GM19193 (cell line): ENCODE data around the gene SHMT1.

Experiments used
- POLR2A ChIP-seq: IDR thresholded peaks from 4 replicates; pipeline ENCODE4 v1.6.1; 2011; ENCODE audit not compliant: insufficient read depth, insufficient read length; ENCODE audit errors: extremely low read depth

The SHMT1 gene

DNA sequence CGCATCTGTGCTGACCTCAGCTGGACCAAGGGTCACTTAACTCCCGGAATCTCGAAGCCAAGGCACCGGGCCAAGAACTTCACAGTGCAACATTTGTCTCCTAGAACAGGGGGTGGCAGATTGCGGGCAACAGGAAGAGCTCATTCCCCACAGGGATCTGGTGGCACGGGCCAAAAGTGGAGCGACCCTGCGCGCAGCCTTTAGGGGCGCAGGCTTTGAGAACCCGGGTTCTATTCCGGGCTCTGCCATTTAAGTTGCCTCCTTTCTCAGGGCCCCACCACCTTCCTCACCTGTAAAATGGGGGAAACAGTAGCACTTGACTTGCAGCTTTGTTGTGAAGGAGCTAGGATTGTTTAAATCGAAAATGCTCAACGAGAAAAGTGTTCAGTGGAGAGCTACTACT is 651 bp downstream of the SHMT1 start:
- TF ChIP-seq POLR2A, result no peak

DNA sequence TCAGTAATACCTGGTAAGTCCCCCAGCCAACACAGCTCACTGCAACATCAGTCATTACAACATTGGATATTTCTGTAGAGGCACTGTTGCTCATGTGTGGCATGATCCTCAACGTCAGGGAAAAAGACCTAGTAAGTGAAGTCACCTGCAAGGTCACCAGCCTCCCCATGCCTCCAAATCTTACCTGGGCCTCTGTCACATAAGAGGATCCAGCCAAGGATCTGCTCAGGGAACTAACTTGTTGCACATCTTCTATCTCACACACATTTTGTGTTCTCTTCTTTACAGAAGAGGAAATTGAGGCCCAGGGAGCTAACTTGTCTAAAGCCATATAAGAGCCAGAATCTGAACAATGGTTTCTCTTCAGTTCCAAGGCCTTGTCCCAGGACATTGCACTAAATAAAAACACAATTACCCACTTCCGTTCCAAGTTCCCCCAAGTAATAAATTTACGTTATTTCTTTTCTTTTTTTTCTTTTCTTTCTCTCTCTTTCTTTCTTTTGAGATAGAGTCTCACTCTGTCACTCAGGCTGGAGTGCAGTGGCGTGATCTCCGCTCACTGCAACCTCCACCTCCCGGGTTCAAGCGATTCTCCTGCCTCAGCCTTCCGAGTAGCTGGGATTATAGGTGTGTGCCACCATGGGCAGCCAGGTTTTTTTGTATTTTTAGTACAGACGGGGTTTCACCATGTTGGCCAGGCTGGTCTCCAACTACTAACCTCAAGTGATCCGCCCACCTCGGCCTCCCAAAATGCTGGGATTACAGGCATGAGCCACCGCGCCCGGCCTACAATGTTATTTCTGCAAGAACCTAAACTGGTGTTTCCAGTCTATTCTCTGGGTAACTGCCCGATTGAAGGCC is 1.3 kb downstream of the SHMT1 start:
- TF ChIP-seq POLR2A, result no peak

DNA sequence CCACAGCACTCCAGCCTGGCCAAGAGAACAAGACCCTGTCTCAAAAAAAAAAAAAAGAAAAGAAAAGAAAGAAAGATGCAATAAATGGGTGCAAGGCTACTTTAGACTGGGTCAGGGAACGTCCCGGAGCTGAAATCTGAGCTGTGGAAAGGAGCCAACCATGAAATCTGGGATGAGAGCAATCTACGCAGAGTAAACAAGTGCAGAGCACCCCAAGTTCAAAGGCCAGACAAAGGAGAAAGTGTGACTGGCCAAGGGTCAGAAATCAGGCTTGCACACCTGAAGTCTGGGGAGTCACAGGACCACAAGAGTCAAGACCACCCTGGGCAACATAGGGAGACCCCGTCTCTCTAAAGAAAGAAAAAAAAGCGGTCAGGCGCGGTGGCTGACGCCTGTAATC is 2.8 kb downstream of the SHMT1 start:
- TF ChIP-seq POLR2A, result no peak

DNA sequence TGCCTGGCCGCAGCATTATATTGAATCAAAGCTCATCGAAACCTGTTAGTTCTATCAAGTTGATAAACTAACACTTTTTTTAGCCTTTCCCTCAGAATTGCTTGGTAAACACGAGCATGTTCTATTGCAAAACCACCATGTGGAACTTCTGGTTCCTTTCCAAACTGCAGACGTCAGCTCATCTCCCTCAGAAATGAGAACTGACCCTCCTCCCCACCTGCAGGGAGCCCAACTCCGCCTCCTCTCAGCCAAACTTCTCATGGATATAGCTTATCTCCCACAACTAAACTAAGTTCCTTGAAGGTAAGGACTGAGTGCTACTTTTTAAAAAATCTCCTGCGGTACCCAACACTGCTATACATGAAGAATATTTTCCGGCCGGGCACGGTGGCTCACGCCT is 6.7 kb downstream of the SHMT1 start:
- no peak for TF ChIP-seq POLR2A

DNA sequence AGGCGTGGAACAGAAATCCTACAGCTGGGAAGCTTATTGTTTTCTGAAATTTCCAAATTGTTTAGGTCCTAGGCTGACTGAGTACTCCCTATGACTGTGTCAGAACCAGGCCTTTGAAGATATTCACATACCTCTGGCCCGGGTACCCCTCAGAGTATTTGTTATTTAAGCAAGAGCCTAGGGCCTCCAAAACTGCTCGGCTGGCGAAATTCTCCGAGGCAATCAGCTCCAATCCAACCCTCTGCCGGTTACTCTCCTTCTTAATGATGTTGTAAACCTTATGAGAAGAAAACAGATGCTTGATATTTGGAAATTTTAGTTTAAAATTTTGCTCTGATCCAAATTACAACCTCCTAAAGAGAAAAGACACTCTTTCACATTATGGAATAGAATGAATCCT is 9.8 kb downstream of the SHMT1 start:
- no peak for TF ChIP-seq POLR2A

DNA sequence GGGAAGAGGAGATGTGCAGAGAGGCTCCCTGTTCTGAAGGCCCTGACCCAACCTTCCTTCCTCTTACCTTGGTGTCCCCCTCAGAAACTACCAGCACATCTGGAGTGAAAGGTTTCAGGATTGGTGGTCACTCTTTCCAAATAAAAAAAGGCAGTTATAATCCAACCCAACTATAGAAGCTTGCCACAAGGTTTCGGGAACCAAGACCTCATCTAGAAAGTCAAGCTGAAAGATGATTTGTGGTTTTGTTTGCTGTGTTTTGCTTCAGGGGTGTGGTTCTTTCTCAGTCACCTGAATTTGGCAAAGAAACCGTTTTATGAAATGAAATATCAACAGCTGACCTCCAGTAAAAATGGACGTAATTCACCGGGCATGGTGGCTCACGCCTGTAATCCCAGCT is 19.3 kb downstream of the SHMT1 start:
- TF ChIP-seq POLR2A, result no peak

DNA sequence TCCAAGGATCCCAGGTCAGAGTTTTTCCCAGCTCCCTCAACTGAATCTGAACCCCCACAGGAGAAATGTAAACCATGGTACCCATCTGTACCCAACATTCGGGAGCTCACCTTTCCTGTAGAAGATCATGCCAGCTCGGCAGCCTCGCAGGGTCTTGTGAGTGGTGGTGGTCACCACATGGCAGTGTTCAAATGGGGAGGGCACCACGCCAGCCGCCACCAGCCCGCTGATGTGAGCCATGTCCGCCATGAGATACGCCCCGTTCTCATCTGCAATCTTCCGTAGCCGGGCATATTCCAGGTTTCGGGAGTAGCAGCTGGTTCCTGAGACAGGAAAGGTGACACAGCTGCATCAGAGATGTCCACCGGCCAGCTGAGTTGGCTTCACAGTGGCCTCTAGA is 23.4 kb downstream of the SHMT1 start:
- TF ChIP-seq POLR2A, result no peak

DNA sequence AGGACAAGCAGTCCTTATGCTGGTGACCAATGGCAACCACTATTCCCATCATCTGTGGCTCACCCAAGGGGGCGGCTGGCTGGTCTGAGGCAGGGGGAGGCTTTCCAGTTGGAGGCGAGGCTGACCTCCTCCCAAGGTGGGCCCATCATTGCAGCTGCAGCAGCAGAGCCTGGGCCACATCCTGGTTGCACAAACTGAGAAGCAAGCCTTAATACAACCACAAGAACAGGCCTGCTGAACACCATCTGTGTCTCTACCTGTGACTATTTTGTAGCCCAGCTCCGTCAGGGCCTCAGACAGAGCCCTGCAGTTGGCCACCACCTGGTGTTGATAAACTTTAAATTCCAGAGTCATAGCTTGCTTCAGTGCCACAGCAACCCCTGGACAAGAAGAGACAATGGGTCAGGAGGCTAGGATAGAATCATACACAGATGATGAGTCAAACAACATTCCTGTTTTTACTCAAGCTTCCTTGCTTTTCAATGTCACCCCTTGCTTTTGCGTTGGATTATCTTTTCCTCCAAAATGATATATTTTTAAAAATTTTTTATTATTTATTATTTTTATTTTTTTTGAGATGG is 30.4 kb downstream of the SHMT1 start:
- no peak for TF ChIP-seq POLR2A

DNA sequence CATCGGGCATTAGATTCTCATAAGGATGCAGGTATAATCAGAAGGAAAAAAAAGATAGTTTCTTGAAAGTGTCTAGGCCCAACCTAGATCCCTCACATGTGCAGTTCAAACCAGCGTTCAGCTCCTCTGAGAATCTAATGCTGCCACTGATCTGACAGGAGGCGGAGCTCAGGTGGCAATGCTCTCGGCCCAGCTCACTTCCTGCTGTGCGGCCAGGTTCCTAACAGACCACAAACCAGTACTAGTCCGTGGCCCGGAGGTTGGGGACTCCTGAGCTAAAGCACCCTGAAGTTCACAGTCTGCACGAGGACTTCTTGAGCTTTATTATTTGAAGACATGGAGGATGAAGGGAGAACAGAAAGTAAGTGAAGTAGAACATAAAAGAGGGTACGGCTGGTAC is 31.5 kb downstream of the SHMT1 start:
- TF ChIP-seq POLR2A, result no peak

DNA sequence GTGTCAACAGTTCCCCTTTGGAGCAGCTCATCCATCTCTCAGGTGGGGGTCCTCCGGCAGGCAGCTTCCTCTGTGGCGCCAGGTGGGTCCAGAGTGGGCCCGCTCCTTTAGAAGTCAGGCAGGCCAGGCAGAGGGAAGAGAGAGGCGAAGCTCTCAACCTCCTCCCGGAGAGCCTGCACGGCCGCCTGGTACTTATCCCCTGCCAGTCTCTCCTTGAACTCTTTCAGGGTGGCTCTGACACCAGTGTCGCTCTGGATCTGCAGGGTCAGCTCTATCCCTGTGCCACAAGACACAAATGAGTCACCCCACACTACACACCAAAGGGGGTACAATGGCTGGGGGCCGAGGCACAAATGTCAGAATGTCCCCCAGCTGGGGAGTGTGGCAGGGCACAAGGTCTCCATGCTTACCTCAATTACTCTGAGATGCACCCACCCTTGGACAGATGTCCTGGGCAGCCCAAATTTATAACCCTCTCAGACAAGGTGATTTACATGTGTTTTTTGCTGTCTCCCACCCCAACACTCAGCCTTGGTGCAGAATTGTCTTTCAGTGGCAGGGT is 34.6 kb downstream of the SHMT1 start:
- TF ChIP-seq POLR2A, result no peak

DNA sequence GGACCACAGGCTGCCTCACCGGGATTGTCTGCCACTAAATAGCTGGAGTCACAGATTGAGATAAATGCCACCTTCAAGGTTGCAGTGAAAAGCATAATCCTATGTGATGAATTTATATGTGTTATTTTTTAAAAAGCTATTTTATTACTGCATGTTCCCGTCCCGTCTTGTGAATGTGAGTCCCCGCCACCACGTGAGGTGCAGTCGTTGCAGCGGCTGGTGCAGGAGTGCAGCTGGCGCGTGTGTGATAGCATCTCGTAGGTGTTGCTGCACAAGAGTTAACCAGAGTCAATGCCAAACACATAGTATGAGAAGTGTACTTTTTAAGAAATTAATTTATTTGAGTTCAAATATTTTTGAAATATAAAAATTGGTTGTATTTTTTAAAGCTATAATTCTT is 35.8 kb downstream of the SHMT1 start:
- TF ChIP-seq POLR2A, result no peak

DNA sequence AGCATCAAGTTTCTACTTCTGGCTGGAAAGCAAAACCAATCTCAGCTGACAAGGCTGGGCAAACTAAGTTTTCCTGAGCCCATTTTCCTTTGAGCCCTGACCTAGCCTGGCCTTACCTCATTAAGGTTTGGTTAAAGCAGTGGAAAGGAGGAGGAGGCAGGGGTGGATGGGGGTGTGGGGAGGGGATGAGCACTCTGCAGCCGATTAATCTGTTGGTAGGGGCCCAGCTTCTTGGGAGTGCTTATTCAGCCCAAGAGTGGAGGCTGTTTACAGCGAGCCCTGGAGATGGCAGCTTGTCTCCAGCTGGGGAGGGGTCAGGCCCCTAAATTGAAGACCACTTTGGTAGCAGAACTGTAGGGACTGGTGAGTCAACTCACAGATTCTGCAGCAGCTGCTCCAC is 36.3 kb downstream of the SHMT1 start:
- no peak for TF ChIP-seq POLR2A

DNA sequence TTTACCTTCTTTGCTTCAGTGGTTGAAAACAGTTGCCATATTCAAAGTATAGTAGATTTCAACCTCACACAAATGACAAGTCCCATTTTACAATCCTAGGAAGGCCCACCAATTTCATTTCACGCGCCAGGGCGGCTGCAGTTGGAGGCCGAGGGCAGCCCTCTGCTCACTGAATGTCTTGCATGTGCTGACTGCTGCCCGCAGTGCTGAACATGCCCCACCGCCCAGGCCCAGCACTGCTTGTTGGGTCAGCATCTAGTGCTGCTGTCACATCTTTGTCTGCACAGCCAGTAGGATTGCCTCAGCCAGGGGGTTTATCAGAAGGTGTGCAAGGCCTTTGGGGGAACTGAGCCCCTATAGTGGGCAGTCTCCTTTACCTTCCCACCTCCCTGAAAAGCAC is 36.8 kb downstream of the SHMT1 start:
- TF ChIP-seq POLR2A, result no peak

DNA sequence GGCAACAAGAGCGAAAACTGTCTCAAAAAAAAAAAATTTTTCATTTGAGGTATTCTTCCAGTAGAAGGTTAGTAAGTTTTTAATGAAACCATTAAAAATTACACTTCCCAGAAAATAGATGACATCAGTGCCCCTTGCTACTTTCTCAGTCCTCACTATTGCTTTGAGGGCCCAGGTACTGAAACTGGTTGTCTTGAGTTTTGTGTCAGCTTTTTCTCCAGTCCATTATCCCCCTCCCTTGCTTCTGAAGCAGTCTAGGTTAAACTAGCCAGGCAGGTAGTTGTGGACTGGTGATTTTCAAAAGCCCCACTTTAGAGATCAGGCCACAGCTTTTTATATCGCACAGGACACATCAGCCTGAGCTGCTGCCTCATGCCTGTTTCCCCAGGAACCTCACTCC is 37.3 kb downstream of the SHMT1 start:
- TF ChIP-seq POLR2A, result no peak

DNA sequence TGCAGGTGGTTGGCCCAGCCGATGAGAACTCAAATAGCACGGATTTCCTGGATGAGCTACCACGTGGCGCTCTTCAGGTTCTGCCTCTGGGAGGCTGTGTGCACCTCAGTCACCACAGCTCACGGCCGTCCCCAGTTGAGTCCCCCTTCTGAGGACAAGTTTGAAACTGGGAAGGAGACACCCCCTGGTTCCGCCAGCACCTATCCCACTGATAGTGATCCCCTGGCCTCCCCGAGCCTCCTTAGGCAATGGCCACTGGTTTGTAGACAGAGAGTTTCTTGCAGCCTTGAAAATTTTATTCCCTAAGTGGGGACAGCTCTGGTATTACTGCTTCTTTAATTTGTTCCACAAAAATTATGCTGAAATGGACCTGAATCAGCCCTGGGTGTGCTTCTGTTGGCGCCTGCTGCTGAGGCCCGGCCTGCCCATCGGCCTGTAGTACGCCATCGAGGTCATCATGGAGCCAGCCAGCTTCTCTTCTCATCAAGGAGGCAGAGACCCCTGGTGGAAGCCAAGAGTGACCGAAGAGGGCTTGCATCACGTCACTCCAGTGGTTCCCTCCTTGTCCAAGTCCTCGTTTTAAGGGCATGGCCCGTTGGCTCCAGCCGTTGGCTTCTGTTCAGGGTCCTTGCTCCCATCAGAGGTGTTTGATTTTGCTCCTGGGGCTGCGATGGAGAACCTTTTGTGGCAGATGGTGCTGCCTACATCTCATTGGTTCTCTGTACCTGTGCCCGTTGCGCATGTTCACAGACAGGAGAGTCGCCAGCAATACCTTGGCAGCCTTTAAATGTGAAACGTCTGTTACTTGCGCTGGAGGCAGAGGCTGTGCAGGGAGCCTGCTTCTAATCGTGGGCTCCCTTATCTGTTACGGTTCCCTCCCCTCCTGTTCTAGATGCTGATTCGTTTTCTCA is 39.0 kb downstream of the SHMT1 start:
- TF ChIP-seq POLR2A, result no peak
